Liver (tissue), 3 donors: ENCODE data around the gene UBR4.

ENCODE experiments used
- JUND ChIP-seq, 2 donors: IDR thresholded peaks; 2 replicates each; pipeline ENCODE4 v1.6.1; 2016; ENCODE audit warnings: antibody characterized with exemption in 2 of 2
- RAD21 ChIP-seq, 2 donors: IDR thresholded peaks; 2 replicates each; pipeline ENCODE4 v1.6.1; 2016; ENCODE audit warnings: antibody characterized with exemption in 2 of 2, mild to moderate bottlenecking in 2 of 2
- TF ChIP-seq, protein P1 (sequence below): fragments of 150-350 bp; IDR thresholded peaks from 2 replicates; pipeline ENCODE4 v1.5.1; 2017; ENCODE audit warnings: improper control_type of control experiment, low read depth, low read length; ENCODE audit not compliant: missing input control
- donor health status: healthy.
- donor health status: healthy.

DNA sequence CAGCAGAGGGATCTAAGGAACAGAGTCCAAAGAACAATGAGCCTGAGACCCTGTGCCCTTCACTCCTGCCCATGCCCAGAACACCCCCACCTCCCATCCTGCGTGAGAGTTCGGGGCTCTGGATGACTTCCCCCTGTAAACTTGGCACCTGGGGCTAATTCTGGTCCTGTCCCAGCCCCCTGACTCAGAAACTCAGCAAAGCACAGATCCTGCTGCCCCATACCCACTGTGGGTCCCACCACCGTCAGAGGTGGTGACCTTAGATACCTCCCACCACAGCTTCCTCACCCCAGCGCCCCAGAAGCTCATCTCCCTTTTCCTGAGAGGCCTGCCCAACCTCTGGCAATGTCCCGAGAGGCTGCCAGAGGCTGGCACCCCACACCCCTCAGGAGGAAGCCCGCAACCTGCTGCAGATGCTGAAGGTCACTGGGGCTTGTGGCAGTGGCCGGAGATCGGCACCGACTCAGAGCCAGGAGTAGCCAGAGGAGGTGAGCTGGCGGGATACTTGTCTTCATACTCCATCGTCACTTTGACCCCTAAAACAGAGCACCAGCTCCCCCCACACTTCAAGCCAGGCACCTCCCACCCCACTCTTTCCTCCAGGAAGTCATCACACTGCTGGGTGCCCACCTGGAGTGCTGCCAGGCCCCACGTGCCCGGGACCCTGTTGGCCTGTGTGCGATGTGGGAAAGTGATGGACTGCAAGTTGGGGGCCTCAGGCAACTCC, 142.0 kb downstream of the UBR4 start:
- TF ChIP-seq RAD21 (IDR thresholded peaks at IDR 0.05) (no peak), JUND (IDR thresholded peaks at IDR 0.05) (no peak)
- TF ChIP-seq, protein P1, sequence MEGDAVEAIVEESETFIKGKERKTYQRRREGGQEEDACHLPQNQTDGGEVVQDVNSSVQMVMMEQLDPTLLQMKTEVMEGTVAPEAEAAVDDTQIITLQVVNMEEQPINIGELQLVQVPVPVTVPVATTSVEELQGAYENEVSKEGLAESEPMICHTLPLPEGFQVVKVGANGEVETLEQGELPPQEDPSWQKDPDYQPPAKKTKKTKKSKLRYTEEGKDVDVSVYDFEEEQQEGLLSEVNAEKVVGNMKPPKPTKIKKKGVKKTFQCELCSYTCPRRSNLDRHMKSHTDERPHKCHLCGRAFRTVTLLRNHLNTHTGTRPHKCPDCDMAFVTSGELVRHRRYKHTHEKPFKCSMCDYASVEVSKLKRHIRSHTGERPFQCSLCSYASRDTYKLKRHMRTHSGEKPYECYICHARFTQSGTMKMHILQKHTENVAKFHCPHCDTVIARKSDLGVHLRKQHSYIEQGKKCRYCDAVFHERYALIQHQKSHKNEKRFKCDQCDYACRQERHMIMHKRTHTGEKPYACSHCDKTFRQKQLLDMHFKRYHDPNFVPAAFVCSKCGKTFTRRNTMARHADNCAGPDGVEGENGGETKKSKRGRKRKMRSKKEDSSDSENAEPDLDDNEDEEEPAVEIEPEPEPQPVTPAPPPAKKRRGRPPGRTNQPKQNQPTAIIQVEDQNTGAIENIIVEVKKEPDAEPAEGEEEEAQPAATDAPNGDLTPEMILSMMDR: no peak
